SKM-1 (cell line): ENCODE data around the gene ZDHHC14.

ENCODE experiments used
- DNase-seq: peaks from one replicate; lab custom pipeline; 2025; ENCODE audit not compliant: unreplicated experiment; lab: John Stamatoyannopoulos, UW

Gene ZDHHC14

DNA sequence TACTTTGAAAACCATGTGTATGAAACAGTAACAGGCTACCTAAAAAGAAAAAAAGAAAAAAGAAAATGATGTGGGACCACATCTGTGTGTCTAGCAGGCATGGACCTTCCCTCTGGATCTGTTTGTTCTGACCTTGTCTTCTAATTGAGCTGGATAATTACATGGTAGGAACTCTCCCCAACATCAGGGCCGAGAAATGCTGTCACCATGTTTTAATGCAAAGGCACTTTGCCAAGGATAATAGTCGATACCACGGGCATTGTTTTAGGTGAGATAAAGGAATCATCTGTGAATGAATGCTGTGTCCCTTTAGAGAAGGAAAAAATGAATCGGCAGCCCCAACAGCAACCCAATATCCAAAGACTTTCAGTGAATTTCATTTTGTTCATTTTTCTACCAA is 149.1 kb downstream of the ZDHHC14 start:
- DNase-seq, result no peak

GRCh38 chr6:157530724-157531168 is 149.8 kb downstream of the ZDHHC14 start:
- no peak for DNase-seq

DNA sequence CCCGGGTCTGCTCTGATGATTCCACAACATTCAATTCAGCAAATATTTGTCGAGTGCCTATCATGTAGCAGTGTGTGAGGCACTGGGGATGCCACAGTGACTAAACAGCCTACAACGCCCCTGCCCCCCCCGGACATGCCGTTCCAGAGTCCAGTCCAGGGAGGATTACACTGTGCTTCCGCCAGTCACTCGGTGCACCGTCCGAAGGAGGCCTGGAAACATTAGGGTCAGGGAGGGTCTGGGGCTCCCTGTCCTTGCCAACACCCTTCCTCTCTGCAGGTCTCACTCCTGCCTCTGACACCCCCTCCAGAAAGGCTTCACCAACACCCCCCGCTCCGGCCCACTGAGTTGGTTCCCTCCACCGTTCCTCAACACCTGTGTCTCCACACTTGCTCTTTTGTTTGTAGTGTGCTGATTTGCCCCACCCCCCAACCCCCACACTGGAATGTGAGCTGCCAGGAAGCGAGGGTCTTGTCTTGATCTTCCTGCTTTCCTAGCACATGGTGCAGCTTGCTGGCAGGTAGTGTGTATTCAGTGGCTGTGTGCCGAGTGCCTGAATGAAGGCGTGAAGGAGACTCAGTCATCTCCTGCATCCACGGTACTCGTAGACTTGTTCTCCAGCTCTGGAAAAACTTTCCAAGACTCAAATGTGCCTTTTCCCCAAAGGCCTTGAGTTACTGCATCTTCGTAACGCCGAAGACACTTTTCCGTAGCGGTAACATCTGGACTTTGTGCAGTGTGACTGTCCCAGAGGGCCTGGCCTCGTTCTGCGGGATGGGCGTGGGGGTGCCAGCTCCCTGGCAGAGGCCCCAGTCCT is 150.4 kb downstream of the ZDHHC14 start:
- no peak for DNase-seq

DNA sequence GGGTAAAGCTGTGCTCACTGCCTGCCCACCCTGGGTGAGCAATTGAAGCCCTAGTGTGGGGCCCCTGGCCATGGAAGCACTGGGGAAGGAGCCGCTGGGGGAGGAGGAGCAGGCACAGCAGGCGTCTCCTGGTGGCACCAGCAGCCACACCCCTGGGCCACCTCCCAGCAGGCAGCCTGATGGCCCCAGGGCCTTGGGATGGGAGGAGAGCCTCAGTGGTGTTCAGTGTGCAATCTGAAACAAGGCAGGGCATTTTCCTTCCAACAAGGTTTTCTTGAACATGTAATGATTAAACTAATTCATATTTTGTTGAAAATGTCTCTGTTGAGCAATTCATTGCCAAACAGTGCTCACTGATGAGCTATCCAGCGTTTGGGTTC is 151.0 kb downstream of the ZDHHC14 start:
- no peak for DNase-seq

GRCh38 chr6:157533048-157533871 is 152.3 kb downstream of the ZDHHC14 start:
- DNase-seq, result no peak

DNA sequence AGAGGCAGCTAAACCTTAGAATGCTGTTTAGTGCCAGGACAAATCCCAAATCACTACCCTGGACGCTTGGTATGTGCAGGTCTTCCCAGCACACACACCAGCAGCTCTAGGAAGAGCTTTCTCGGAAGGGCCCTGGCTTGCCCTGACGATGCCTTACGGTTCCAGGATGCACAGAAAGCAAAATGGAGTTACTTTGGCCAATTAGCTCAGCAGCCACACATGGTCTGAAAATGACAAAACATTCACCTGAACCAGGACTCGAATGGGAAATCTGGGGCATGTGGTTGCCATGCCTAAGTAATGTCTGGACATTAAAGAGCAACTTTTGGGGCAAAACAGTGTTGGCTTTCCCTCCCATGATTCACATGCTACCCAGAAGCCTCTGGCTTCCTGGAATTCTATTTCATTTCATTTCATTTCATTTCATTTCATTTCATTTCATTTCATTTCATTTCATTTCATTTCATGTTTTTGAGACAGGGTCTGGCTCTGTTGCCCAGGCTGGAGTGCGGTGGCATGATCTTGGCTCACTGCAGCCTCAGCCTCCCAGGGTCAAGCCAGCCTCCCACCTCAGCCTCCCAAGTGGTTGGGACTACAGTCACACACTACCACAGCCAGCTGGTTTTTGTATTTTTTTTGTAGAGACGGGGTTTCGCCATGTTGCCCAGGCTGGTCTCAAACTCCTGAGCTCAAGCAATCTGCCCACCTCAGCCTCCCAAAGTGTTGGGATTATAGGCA is 153.3 kb downstream of the ZDHHC14 start:
- DNase-seq, result no peak

GRCh38 chr6:157534977-157535339 is 154.0 kb downstream of the ZDHHC14 start:
- no peak for DNase-seq

DNA sequence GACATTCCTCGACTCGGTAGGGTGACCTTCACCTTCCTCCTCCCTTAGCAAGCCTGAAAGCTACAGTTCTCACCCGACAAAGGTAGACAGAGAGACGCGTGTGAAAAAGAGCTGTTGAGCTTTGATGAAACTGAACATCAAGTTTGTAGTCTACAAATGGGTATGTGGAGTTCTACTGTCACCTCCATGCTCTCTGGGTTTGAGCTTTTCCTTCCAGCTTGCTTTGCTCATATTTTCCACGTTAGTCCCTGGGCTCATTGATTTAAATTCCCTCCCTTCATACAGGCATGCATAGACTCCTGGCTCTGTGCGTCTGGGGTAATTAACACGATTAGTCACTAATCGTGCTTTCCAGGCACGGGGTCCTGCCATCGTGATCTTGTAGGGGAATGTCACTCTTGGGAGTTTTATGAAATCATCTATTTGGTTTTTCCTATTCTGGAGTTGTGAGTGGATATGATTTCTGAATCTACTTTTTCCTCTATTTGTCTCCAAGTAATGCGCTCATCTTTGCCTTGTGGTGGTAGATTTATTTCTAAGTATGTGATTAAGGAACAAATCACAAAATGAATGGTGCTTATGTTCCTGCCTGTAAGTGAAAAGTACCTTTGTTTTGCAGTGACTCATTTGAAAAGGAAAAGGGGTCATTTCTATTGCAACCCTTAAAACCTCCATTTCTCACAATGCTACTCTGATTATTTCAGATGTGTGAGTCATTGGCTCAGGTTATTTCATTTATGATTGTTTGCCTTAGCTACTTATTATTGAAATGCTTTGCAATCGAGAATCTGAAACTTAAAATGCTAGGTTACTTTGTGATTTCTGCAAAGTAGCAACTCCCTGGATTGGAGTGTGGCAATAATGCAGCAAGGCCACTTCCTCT is 154.6 kb downstream of the ZDHHC14 start:
- DNase-seq, result peak; percentile 59

DNA sequence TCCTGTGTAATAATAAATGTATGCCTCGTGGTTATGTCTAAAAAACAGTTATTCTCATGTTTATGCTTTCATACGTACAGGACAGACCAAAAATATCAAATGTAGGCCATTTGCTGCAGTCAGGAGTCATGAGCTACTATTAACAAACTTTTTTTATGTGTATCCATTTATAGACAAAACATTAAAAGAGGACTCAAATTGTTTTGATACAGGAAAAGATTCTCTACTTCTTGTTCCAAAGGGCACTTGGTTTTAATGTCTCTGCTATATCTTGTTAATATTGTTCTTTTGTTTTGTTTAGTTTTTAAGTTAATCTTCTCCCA is 155.2 kb downstream of the ZDHHC14 start:
- DNase-seq, result no peak

DNA sequence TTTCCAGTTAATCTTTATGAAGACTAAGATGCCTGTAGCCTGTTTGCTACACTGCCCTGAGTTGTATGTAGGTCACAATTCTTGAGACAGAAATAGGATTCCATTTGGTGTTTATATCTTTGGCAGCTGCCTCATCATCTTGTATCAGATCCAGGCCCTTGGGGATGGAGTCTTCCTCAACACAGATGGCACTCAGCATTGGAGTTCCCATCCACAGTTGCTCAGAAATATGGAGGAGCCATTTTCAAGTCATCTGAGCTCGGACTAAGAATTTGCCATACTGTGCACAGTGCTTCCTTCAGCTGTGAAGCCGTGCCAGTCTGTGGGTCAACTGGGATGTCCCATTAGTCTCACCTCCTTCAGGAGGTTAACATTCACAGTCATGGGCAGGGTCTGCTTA is 156.6 kb downstream of the ZDHHC14 start:
- no peak for DNase-seq

DNA sequence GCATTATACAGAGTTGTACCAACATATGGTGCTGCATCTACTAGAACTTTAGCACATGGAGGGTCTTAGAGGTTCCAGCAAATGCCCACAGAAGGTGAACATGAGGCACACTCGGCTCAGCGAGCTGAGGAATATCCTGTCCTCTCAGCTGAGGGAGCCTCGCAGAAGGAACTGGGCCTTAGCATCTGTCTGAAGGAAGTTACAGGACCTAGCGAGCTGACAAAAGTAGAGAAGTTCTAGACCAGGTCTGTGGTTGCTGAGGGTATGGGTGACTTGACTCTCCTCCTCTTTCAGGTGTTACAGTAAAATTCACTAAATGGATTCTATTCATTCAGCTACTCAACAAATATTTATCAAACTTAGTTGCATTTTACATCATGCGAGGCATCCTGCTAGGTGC is 157.2 kb downstream of the ZDHHC14 start:
- no peak for DNase-seq

DNA sequence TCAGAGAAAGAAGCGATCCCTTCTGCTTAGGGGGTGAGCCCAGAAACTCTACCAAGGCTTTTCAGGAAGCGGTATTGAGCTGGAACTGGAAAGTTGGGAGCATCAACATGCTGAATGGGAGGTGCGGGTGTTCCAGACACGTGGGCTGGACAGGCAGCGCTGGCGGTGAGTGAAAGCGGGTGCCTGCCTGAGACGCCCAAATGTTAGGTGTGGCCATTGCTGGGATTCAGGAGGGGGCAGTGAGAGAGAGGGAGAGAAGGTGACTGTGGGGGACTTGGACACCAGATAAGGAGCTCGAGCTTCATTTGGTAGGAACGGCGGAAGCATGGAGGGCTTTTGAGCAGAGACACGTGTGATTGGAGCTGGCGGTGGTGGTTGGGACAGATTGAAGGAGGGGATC is 157.7 kb downstream of the ZDHHC14 start:
- no peak for DNase-seq

DNA sequence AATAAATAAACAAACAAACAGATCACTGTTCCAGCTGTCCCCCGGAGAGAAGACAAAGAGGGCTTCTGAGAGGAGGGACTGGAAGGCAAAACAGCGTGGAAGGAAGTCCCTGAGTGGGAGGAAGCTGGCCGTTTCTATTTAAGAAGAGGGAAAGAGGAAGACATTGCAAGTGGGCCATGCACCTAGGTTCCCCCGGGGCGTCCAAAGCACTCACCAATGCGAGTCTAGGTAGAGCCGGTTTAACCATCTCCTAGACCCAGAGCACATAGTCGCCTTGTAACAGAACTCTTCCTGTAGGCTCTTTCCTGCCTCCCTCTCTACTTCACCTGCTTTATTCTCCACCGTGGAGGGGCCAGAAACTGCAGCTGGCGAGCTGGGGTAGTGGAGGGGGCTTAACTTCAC is 158.4 kb downstream of the ZDHHC14 start:
- no peak for DNase-seq

DNA sequence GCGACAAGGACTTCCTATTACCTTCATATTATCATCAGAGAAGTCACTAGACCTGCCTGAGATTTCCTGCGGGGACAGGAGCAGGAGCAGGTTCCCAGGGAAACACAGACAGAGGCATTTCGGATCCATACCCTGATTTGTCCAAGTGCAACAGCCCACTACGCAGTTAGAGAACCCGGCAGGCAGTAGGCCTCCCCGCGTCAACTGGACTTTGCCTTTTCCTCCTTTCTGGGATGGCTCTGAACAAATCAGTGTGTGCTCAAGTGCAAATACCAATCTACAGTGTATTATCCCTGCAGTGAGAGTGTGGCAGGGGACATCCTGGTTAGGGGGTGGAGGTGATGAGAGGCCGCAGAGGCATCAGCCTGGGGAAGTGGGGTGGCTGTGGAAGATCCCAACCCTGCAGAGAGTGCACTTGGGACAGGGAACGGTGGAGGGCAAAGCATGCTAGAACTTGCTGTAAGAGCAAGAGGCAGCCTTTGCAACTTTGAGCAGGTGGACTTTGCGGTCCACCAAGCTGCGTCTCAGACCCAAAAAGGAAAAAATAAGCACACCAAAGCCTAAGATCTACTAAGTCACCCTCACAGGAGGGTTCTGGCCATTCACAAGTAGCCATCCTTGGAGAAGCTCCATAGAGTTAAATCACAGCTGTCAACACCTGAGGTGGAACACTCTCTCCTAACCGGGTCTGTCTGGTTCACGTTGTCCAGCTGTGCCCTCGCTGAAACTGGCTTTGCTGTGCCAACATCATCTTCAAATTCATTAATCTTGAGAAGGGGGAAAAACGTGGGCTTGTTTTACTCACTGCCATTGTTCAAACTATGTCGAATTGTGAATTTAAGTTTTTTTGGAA is 159.1 kb downstream of the ZDHHC14 start:
- no peak for DNase-seq

- no peak for DNase-seq
Observed at GRCh38 chr6:157541618-157542413, 160.8 kb downstream of the ZDHHC14 start.

DNA sequence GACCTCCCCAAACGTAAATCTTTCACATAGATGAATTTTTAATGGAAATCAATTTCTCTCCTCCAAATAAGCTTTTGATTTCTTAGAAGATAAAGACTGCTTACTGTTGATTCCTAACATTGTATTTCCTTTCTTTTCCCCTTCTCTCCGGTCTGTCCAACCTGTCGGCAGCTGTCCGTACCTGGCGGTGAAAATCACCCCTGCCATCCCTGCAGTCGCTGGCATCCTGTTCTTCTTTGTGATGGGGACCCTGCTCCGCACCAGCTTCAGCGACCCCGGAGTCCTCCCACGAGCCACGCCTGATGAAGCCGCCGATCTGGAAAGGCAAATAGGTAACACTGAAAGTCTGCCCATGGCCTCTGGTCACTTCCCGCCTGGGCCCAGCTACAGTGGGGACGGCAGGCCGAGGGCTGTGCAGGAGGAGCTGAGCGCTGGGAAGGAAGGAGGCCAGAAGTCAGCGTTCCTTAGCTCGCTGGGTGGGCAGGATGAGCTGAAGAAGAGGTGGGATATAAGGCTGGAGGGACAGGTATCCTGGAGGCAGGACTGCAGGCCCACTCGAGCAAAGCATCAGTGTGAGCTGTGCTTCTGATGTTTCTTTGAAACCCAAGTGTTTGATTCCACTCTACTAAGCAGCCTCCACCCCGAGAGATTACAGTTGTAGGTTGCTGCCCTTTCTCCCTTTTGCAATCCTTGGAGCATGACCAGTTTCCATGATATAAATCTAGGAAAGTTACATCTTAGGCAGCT is 161.6 kb downstream of the ZDHHC14 start:
- no peak for DNase-seq

- DNase-seq, result no peak
Observed at GRCh38 chr6:157546321-157546720, 165.3 kb downstream of the ZDHHC14 start.

DNA sequence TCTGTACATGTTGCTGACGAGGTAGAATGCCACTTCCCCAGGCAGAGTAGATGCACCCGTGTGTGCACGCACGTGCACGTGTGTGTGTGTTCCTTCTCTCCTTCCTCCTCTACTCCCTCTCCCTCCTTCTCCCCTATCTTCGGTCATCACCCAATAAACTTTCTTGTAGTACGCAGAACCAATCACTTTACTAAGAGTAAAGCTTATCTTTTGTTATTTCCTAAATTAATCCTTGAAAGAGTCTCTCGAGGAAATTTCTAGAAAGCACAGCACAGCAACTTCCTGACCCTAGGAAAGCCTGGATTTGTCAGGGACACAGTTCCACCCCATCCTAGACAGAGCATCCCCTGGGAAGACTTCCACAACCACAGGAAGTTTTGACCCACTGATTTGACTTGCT is 166.1 kb downstream of the ZDHHC14 start:
- no peak for DNase-seq
